Activated CD8-positive, alpha-beta T cell treated with anti-CD3 and anti-CD28 coated beads, Interleukin-2, amount 10 ng/mL, durations not matched to agents 7 days and 5 days (primary cell): Measurements from ENCODE around the gene UBALD1. TPM values are rescaled to one million over a fixed set of nuclear protein-coding genes. Genes with fewer than 3 reads are reported as not detected.
A peak's percentile ranks its signal among the peaks of the same experiment; 100 is the strongest.

Experiments used
- ATAC-seq: fragments of 150-1000 bp; cut with Tn5 transposase; one replicate; pipeline ENCODE4 v1.10.0; 2021; ENCODE audit warnings: moderate library complexity
- CTCF ChIA-PET: fragments of 350-600 bp; sonication (Branson Sonifier 250); formaldehyde crosslinking; loops from one replicate; lab custom pipeline; 2021; ENCODE audit warnings: antibody characterized with exemption; lab: Charles Lee
- POLR2A ChIA-PET: fragments of 350-600 bp; sonication (Branson Sonifier 250); formaldehyde crosslinking; loops from one replicate; lab custom pipeline; 2021; ENCODE audit warnings: antibody characterized with exemption; lab: Charles Lee
- DNase-seq: peaks from one replicate; pipeline ENCODE4 v3.0.0-alpha.2; 2020
- H3K27ac Mint-ChIP-seq: one replicate; pipeline ENCODE4 v1.8.0; 2021; ENCODE audit warnings: mild to moderate bottlenecking, mixed read lengths
- H3K27me3 Mint-ChIP-seq: one replicate; pipeline ENCODE4 v1.8.0; 2021; ENCODE audit warnings: low read depth, mixed read lengths
- H3K36me3 Mint-ChIP-seq: one replicate; pipeline ENCODE4 v1.8.0; 2021; ENCODE audit warnings: low read depth, mixed read lengths
- H3K4me1 Mint-ChIP-seq: one replicate; pipeline ENCODE4 v1.8.0; 2021; ENCODE audit warnings: low read depth, mixed read lengths
- H3K4me3 Mint-ChIP-seq: one replicate; pipeline ENCODE4 v1.8.0; 2021; ENCODE audit warnings: mild to moderate bottlenecking, mixed read lengths
- H3K9me3 Mint-ChIP-seq: one replicate; pipeline ENCODE4 v1.8.0; 2022; ENCODE audit warnings: mixed read lengths; ENCODE audit not compliant: insufficient read depth
- total RNA-seq, 2 experiments: library from RNA; stranded (reverse); gene quantifications; one replicate each; pipeline ENCODE4 v1.2.3, GENCODE V29; 2021

UBALD1 gene
- total RNA-seq, 2 experiments from 2014 or later = 15.0 to 18.9 TPM

DNA sequence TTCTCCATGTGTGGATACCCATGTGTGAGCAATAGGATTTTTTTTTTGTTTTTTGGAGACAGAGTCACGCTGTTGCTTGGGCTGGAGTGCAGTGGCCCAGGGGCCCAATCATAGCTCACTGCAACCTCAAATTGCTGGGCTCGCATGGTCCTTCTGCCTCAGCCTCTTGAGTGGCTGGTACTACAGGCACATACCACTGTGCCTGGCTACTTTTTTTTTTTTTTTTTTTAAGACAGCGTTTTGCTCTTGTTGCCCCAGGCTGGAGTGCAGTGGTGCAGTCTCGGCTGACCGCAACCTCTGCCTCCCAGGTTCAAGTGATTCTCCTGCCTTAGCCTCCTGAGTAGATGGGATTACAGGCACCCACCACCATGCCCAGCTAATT, 26.6 kb upstream of the UBALD1 start:
- ChIA-PET POLR2A (no interaction called here), CTCF (interaction anchor here (1.0 kb wide), 1 partner anchor 9 kb away, joined by 3 read pairs; no protein-coding TSS in a partner anchor)
- ATAC-seq = no peak

DNA sequence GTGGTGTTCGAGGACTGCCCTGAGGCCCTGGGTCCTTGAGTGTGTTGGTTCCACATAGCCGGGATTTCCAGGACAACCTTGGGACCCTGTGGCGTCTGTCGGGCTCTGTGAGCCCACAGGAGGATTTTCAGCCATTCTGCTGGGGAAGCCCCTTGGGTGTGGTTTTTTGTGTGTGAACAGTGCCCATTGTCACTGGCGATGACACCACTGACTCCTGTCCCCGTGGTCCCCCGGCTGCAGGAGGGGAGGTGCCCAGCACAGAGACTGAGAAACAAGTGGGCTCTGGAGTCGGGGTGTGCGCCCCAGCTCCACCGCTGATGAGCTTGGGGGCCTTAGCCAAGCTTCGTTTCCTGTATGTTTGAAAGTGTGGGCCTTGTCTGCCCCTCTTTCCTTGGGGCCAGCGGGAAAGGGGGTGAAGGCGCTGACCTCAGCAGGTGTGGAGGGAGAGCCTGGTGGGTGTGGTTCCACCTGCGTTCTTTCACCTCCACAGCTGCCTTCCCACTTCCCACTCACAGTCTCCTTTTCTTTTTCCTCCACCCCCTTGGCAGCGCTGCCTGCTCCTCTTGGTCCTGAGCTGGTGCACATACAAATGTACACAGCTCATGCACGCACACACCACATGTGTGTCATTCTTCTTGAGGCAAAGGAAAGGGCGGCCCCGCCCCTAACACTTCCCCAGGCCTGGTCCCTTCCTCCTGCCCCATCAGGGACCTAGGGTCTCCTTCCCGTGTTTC, 26.1 kb upstream of the UBALD1 start:
- Mint-ChIP-seq H3K4me1 (peaks cover 29% of the 10 kb centered on the region), H3K36me3 (peaks cover 16% of the 10 kb centered on the region), H3K27me3 (no peaks in the 10 kb centered on the region), H3K4me3 (no peak overlapping the region), H3K27ac (peak overlapping the region; percentile 57), H3K9me3 (no peaks in the 10 kb centered on the region)
- DNase-seq = no peak
- ChIA-PET POLR2A (no interaction called here), CTCF (interaction anchor here (1.0 kb wide), 1 partner anchor 10 kb away, joined by 3 read pairs; no protein-coding TSS in a partner anchor)
- no peak for ATAC-seq

More for the DNA sequence above, 26.6 kb upstream of the UBALD1 start:
- Mint-ChIP-seq H3K27ac (peak overlapping the region; percentile 57), H3K4me1 (peaks cover 30% of the 10 kb centered on the region), H3K27me3 (no peaks in the 10 kb centered on the region), H3K36me3 (peaks cover 13% of the 10 kb centered on the region), H3K4me3 (no peak overlapping the region), H3K9me3 (no peaks in the 10 kb centered on the region)
- no peak for DNase-seq

DNA sequence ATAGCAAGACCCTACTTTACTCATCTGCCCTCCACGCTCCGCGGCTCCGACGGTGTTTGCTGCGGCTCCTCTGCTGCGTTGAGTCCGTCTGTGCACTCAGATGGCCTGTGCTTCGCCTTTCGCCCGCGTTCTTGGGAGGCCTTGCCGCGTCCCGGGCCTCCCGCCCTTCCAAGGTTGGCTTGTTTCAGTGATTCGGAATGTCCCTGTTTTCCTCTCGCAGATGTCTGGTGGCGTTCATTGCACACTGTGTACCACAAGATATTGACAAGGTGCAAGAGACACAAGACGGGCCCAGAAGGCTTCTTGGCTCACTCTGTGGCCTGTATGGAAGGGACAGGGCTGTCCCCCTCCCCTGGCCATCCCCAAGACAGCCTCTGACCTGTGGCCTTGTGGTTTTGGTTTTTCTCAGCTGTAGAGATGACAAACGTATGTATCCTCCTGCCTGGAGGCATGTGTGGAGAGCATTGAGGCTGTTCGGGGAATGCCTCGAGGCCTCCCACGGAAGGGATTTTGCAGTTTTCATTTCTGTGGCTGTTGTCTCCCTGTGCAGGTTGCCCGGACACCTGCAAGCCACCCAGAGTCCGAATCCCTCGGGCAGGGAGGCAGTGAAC, 25.3 kb upstream of the UBALD1 start:
- CTCF ChIA-PET = no interaction called here
- Mint-ChIP-seq H3K4me3 (no peak overlapping the region), H3K27ac (no peak overlapping the region), H3K4me1 (peaks cover 23% of the 10 kb centered on the region), H3K36me3 (peaks cover 12% of the 10 kb centered on the region), H3K27me3 (no peaks in the 10 kb centered on the region), H3K9me3 (no peaks in the 10 kb centered on the region)
- POLR2A ChIA-PET = no interaction called here
- DNase-seq (no peak), ATAC-seq (no peak)

DNA sequence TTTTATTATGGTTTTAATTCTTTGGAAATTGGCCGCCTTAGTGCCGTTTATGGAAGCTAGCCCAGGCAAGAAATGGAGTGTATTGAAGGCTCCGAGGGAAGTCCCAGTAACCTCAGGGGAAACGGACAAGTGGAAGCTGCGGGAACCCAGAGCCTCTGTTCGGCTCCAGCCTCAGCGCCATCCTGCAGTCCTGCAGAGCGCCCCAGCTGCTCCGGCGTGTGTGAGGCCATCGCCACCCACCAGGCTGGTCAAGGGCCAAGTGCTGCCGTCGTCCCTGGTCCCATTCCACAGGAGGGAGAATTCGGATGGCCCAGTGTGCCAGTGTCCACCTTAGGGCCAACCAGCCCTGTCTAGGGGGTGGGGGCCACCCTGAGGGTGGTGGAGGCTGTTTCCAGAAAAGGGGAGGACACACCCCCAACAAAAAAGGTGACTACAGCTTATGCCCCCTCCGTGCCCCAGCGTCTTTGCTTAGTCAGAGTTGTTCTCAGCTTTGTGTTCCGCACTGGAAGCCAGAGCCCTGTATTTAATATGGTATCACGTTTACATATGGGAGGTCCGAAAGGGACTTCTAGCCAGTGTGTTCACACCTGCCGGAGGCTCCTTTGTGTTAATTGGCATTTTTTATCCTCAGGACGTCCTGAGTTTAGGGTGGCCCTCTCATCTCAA, 22.9 kb upstream of the UBALD1 start:
- DNase-seq (no peak), ATAC-seq (no peak)
- Mint-ChIP-seq H3K27ac (no peak overlapping the region), H3K4me1 (peaks cover 21% of the 10 kb centered on the region), H3K9me3 (no peaks in the 10 kb centered on the region), H3K36me3 (peaks cover 16% of the 10 kb centered on the region), H3K4me3 (no peak overlapping the region), H3K27me3 (no peaks in the 10 kb centered on the region)
- ChIA-PET POLR2A (no interaction called here), CTCF (interaction anchor here (1.2 to 1.3 kb wide), 2 partner anchors 14 to 20 kb away, joined by 5 to 6 read pairs; partner anchors contain the start of gene MGRN1)

DNA sequence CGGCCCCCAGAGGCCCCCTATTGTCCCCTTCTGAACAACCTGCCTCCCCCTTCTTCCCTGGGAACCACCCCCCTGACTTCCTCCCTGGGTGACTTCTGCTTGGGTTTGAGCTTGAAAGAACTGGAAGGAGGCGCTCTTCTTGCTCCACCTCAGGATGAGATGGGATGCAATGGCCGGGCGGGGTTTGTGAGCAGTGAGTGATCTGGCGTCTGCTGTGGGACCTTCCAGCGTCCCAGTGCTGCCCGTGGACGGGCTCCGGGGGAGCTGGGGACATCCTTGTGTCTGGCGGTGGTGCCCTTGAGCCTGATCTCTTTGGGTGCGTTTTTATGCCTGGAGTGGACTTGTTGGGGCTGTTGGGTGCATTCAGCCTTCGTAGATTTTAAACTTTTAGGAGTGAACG, 21.5 kb upstream of the UBALD1 start:
- ATAC-seq (no peak), DNase-seq (no peak)
- peaks cover 25% of the 10 kb centered on the region for H3K36me3 Mint-ChIP-seq
- ChIA-PET POLR2A (interaction anchor here (0.6 to 1.3 kb wide), 2 partner anchors 11 to 158 kb away, joined by 3 to 4 read pairs; partner anchors contain the start of gene MGRN1), CTCF (interaction anchor here (1.1 to 1.3 kb wide), 2 partner anchors 13 to 15 kb away, joined by 3 to 5 read pairs; no protein-coding TSS in a partner anchor)
- H3K27ac Mint-ChIP-seq = no peak overlapping the region
- H3K9me3 Mint-ChIP-seq = peaks cover 7% of the 10 kb centered on the region
- no peaks in the 10 kb centered on the region for H3K27me3 Mint-ChIP-seq
- no peak overlapping the region for H3K4me3 Mint-ChIP-seq
- peaks cover 22% of the 10 kb centered on the region for H3K4me1 Mint-ChIP-seq

DNA sequence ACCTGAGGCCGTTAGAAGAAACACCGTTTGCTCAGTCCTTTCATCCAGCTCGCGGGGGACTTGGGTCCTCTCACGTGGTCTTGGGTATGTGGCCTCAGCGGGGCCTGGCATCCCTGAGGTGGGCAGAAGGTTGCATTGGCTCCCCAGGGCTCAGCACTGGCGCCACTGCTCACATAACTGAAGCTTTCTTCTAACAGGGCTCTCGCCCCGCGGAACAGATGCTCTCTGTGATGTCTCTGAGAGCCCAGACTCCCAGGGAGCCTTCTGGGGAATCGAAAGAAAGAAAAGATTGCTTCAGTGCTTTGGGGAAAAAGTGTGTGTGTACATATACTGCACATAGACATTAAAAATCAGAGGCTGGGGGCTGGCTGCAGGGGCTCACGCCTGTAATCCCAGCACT, 20.1 kb upstream of the UBALD1 start:
- DNase-seq (no peak), ATAC-seq (no peak)
- Mint-ChIP-seq H3K4me1 (peaks cover 12% of the 10 kb centered on the region), H3K4me3 (no peak overlapping the region), H3K36me3 (peaks cover 29% of the 10 kb centered on the region), H3K27ac (no peak overlapping the region), H3K9me3 (peaks cover 10% of the 10 kb centered on the region), H3K27me3 (no peaks in the 10 kb centered on the region)
- POLR2A ChIA-PET = interaction anchor here (1.3 kb wide), 1 partner anchor 10 kb away, joined by 4 read pairs; the partner anchor contains the start of gene MGRN1
- CTCF ChIA-PET = interaction anchor here (0.8 to 1.3 kb wide), 4 partner anchors 9 to 17 kb away, joined by 3 to 5 read pairs (median 4); no protein-coding TSS in a partner anchor

DNA sequence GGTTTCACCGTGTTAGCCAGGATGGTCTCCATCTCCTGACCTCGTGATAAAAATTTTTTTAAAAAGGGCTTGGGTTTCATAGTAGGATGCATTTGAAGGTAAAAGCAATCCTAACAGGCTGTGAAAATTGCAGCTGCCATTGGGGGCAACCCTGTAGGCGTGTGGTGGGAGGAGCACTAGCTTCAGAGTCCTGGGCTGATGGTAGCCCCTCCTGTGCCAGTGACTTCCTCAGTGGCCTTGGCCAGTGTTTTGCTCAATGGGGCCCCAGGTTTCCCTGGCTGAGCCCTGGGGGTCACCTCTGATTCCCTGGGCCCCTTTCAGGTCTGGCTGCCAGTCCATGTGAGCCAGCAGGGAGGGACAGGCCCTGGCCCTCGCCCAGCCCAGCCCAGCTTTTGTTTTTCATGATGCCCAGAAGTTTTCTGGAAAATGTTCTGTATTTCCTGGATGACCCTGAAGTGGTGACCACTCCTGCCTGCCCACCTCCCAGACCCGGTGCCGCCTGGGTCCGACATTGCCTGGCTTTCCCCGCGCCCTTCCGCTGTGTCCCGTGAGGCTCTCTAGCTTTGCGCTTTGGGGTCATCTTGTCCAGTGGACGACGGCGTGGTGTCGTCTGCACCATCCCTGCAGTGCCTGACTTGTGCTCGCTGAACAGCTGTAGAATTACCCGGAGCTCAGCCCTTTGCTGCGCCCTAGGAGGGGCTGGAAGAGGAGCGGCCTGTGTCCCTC, 19.4 kb upstream of the UBALD1 start:
- DNase-seq (no peak), ATAC-seq (no peak)
- no peaks in the 10 kb centered on the region for H3K27me3 Mint-ChIP-seq
- peaks cover 10% of the 10 kb centered on the region for H3K9me3 Mint-ChIP-seq
- H3K27ac Mint-ChIP-seq = no peak overlapping the region
- peaks cover 33% of the 10 kb centered on the region for H3K36me3 Mint-ChIP-seq
- H3K4me1 Mint-ChIP-seq = peaks cover 9% of the 10 kb centered on the region
- POLR2A ChIA-PET = no interaction called here
- no peak overlapping the region for H3K4me3 Mint-ChIP-seq
- CTCF ChIA-PET = interaction anchor here (0.8 to 2.1 kb wide), 4 partner anchors 8 to 16 kb away, joined by 3 to 13 read pairs (median 4); partner anchors contain the start of gene MGRN1

DNA sequence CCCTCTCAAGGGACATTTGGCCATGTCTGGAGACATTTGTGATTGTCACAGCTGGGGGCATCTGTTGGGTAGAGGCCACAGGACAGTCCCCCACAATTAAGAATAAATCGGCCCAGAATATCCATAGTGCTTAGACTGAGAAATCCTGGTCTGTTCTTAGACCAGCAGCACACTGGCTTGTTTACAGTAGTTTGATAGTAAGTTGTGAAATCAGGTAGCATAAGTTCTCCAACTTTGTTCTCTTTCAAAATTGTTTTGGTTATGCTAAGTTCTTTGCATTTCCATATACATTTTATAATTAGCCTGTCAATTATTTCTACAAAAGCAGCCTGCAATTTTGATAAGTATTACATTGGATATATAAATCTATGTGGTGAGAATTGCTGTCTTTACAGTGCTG, 16.8 kb upstream of the UBALD1 start:
- CTCF ChIA-PET = interaction anchor here (0.7 kb wide), 1 partner anchor 18 kb away, joined by 3 read pairs; no protein-coding TSS in a partner anchor
- POLR2A ChIA-PET = no interaction called here
- ATAC-seq (no peak), DNase-seq (no peak)
- Mint-ChIP-seq H3K27me3 (no peaks in the 10 kb centered on the region), H3K36me3 (peaks cover 43% of the 10 kb centered on the region), H3K27ac (no peak overlapping the region), H3K4me3 (no peak overlapping the region), H3K4me1 (peaks cover 20% of the 10 kb centered on the region), H3K9me3 (peaks cover 10% of the 10 kb centered on the region)

DNA sequence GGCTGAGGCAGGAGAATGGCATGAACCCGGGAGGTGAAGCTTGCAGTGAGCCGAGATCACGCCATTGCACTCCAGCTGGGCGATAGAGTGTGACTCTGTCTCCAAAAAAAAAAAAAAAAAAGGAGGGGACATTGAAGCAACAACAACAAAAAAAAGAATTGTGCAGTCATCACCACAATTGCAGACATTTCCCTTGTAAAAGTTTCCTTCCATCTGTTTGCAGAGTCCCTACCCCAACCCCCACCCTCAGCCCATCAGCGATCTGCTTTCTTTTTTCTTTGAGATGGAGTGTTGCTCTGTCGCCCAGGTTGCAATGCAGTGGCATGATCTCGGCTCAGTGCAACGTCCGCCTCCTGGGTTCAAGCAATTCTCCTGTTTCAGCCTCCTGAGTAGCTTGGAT, 13.6 kb upstream of the UBALD1 start:
- H3K27ac Mint-ChIP-seq = no peak overlapping the region
- H3K4me3 Mint-ChIP-seq = no peak overlapping the region
- ChIA-PET CTCF (no interaction called here), POLR2A (no interaction called here)
- peaks cover 38% of the 10 kb centered on the region for H3K4me1 Mint-ChIP-seq
- DNase-seq (no peak), ATAC-seq (no peak)
- H3K9me3 Mint-ChIP-seq = peaks cover 10% of the 10 kb centered on the region
- H3K36me3 Mint-ChIP-seq = peaks cover 38% of the 10 kb centered on the region
- no peaks in the 10 kb centered on the region for H3K27me3 Mint-ChIP-seq

DNA sequence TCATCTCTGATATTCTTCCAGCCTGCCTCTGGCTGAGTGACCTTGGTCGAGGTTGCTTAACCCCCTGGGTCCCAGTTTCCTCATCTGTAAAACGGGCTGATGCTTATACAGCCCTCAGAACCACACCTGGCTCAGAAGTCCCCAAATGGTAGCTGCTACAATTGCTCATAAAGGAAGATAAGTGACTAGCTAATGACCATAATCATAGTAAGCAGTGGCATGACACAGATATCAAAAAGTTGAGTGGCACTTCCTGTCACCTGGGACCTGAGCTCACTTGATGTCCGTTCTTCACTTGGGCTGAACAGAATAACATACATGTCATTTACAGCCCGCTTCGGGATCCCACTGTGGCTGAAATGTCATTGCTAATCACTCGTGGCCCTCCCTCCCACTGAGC, 11.7 kb upstream of the UBALD1 start:
- no peak for DNase-seq
- H3K27me3 Mint-ChIP-seq = no peaks in the 10 kb centered on the region
- peak overlapping the region; percentile 81 for H3K27ac Mint-ChIP-seq
- peaks cover 41% of the 10 kb centered on the region for H3K4me1 Mint-ChIP-seq
- no peak for ATAC-seq
- ChIA-PET POLR2A (interaction anchor here (0.6 to 1.5 kb wide), 2 partner anchors 10 to 66 kb away, joined by 3 to 8 read pairs; no protein-coding TSS in a partner anchor), CTCF (interaction anchor here (0.9 to 3.1 kb wide), 3 partner anchors 10 to 49 kb away, joined by 3 to 27 read pairs (median 7); no protein-coding TSS in a partner anchor)
- H3K36me3 Mint-ChIP-seq = peaks cover 31% of the 10 kb centered on the region
- peak overlapping the region; percentile 99 for H3K4me3 Mint-ChIP-seq
- H3K9me3 Mint-ChIP-seq = peaks cover 5% of the 10 kb centered on the region
